HCT116 (cell line): ENCODE results near the gene LINGO3. TPM values are rescaled to one million over a fixed set of nuclear protein-coding genes. Genes with fewer than 3 reads are reported as not detected.

Experiments used
- ATAC-seq: fragments of 200-7000 bp; cut with Tn5 transposase; 2 replicates; pipeline ENCODE4 v1.9.1; 2020; ENCODE audit warnings: mild to moderate bottlenecking, moderate library complexity
- BruUV-seq: library from RNA; stranded (reverse); fragments of 400-500 nt; replicated peaks from 2 replicates; lab custom pipeline; 2021; lab: Mats Ljungman, UMichigan
- CTCF ChIA-PET: fragments of 300-600 bp; sonication (Branson Sonifier 250); formaldehyde crosslinking; loops from one replicate; lab custom pipeline; 2021; ENCODE audit warnings: antibody characterized with exemption; lab: Charles Lee
- POLR2A ChIA-PET: fragments of 300-600, 350-600 bp; sonication (Branson Sonifier 250); formaldehyde crosslinking; loops from one replicate; lab custom pipeline; 2021; ENCODE audit warnings: antibody characterized with exemption; lab: Charles Lee
- RAD21 ChIA-PET, 2 experiments: fragments of 300-600 bp; sonication (Branson Sonifier 250); formaldehyde crosslinking; loops; one replicate each; lab custom pipeline; 2023; ENCODE audit warnings: low total read pairs in 2 of 2; ENCODE audit not compliant: uncharacterized antibody in 2 of 2, unreplicated experiment in 2 of 2, low non-redundant PET in 1 of 2; lab: Charles Lee
- DNase-seq: peaks from one replicate; pipeline ENCODE4 v3.0.0-alpha.2; 2010; ENCODE audit warnings: low read depth, low spot score
- H2AFZ ChIP-seq: fragments of 200-600 bp; shearing (Covaris generic), sonication (generic); 2 replicates; pipeline ENCODE4 v1.6.1; 2017; ENCODE audit warnings: low read depth, mixed run types, mixed read lengths, antibody characterized with exemption, low read length; ENCODE audit not compliant: poor library complexity, severe bottlenecking
- H3K27ac ChIP-seq: 2 replicates; pipeline ENCODE4 v1.5.1; 2012; ENCODE audit warnings: low read depth, low read length
- H3K27me3 ChIP-seq: fragments of 200-600 bp; sonication (generic); 2 replicates; pipeline ENCODE4 v1.6.1; 2016; ENCODE audit warnings: mixed run types, low read length, mixed read lengths; ENCODE audit not compliant: insufficient read depth
- H3K36me3 ChIP-seq, 2 experiments: fragments of 200-500 bp in 1 of 2; fragments of 200-600 bp in 1 of 2; sonication (Bioruptor generic) in 1 of 2; sonication (generic) in 1 of 2; 2 replicates each; pipeline versions ENCODE4 v1.5.1 to v1.6.1; 2014 to 2016; ENCODE audit warnings: low read length in 2 of 2, inconsistent platforms in 1 of 2, mixed read lengths in 1 of 2, mixed run types in 1 of 2; ENCODE audit not compliant: insufficient read depth in 2 of 2, control insufficient read depth in 1 of 2
- H3K4me1 ChIP-seq, 2 experiments: fragments of 200-600 bp in 1 of 2; sonication (generic) in 1 of 2; 2 replicates each; pipeline versions ENCODE4 v1.5.1 to v1.6.1; 2012 to 2017; ENCODE audit warnings: low read length in 2 of 2, inconsistent platforms in 1 of 2, mild to moderate bottlenecking in 1 of 2, mixed read lengths in 1 of 2, mixed run types in 1 of 2, moderate library complexity in 1 of 2; ENCODE audit not compliant: insufficient read depth in 2 of 2, control insufficient read depth in 1 of 2
- H3K4me2 ChIP-seq: fragments of 200-600 bp; sonication (generic); 2 replicates; pipeline ENCODE4 v1.6.1; 2017; ENCODE audit warnings: mixed run types, low read length, mixed read lengths
- H3K4me3 ChIP-seq, 2 experiments: fragments of 200-600 bp in 1 of 2; sonication (generic) in 1 of 2; replicated peaks in 1 of 2; 2 replicates each; pipeline ENCODE4 v1.5.1; 2011 to 2016; ENCODE audit warnings: low read length in 2 of 2, control low read depth in 1 of 2, low read depth in 1 of 2, mild to moderate bottlenecking in 1 of 2, mixed read lengths in 1 of 2, mixed run types in 1 of 2
- H3K79me2 ChIP-seq: fragments of 200-600 bp; sonication (generic); 2 replicates; pipeline ENCODE4 v1.6.1; 2017; ENCODE audit warnings: mild to moderate bottlenecking, mixed run types, low read length, moderate library complexity, mixed read lengths; ENCODE audit not compliant: insufficient read depth
- H3K9ac ChIP-seq: fragments of 200-600 bp; sonication (generic); 2 replicates; pipeline ENCODE4 v1.6.1; 2016; ENCODE audit warnings: low read length, mixed read lengths
- H3K9me2 ChIP-seq: fragments of 200-600 bp; sonication (generic), shearing (Covaris generic); 2 replicates; pipeline ENCODE4 v1.6.1; 2017; ENCODE audit warnings: mixed run types, mild to moderate bottlenecking, moderate library complexity; ENCODE audit not compliant: insufficient read depth
- H3K9me3 ChIP-seq, 2 experiments: fragments of 200-500 bp in 1 of 2; fragments of 200-600 bp in 1 of 2; sonication (Bioruptor generic) in 1 of 2; sonication (generic) in 1 of 2; 2 replicates each; pipeline ENCODE4 v1.6.1; 2014 to 2017; ENCODE audit warnings: low read length in 2 of 2, mixed read lengths in 2 of 2, inconsistent platforms in 1 of 2, low read depth in 1 of 2, mild to moderate bottlenecking in 1 of 2, mixed run types in 1 of 2, moderate library complexity in 1 of 2; ENCODE audit not compliant: control insufficient read depth in 1 of 2, insufficient read depth in 1 of 2
- H4K20me1 ChIP-seq: fragments of 200-600 bp; sonication (generic), shearing (Covaris generic); 2 replicates; pipeline ENCODE4 v1.6.1; 2017; ENCODE audit warnings: mixed run types, mild to moderate bottlenecking, moderate library complexity; ENCODE audit not compliant: insufficient read depth
- CBX3 ChIP-seq: IDR thresholded peaks from 2 replicates; pipeline ENCODE4 v1.6.1; 2012; ENCODE audit warnings: low read depth
- EGR1 ChIP-seq: IDR thresholded peaks from 2 replicates; pipeline ENCODE4 v1.6.1; 2012; ENCODE audit warnings: low read depth
- ELF1 ChIP-seq: IDR thresholded peaks from 2 replicates; pipeline ENCODE4 v1.6.1; 2012; ENCODE audit warnings: low read depth, borderline replicate concordance
- EZH2 ChIP-seq: fragments of 200-600 bp; sonication (generic); IDR thresholded peaks from 2 replicates; pipeline ENCODE4 v1.6.1; 2017; ENCODE audit warnings: antibody characterized with exemption, mixed run types
- EZH2phosphoT487 ChIP-seq: fragments of 200-600 bp; IDR thresholded peaks from 2 replicates; pipeline ENCODE4 v1.6.1; 2018; ENCODE audit warnings: antibody characterized with exemption, borderline replicate concordance
- POLR2A ChIP-seq: IDR thresholded peaks from 2 replicates; pipeline ENCODE4 v1.7.0; 2011; ENCODE audit warnings: borderline replicate concordance; ENCODE audit not compliant: insufficient read depth, insufficient read length; ENCODE audit errors: extremely low read depth
- POLR2AphosphoS5 ChIP-seq: IDR thresholded peaks from 2 replicates; pipeline ENCODE4 v1.6.1; 2011; ENCODE audit warnings: mild to moderate bottlenecking, low read depth, low read length, moderate library complexity
- RAD21 ChIP-seq: IDR thresholded peaks from 2 replicates; pipeline ENCODE4 v1.6.1; 2012; ENCODE audit warnings: low read depth, mild to moderate bottlenecking
- SIN3A ChIP-seq: IDR thresholded peaks from 2 replicates; pipeline ENCODE4 v1.6.1; 2012; ENCODE audit warnings: low read depth
- SRF ChIP-seq: IDR thresholded peaks from 2 replicates; pipeline ENCODE4 v1.6.1; 2012; ENCODE audit warnings: low read depth
- TCF7L2 ChIP-seq: IDR thresholded peaks from 2 replicates; pipeline ENCODE4 v1.7.0; 2011; ENCODE audit warnings: borderline replicate concordance, inconsistent platforms; ENCODE audit not compliant: insufficient read depth, insufficient read length; ENCODE audit errors: extremely low read depth
- YY1 ChIP-seq: IDR thresholded peaks from 2 replicates; pipeline ENCODE4 v1.6.1; 2011; ENCODE audit warnings: low read length, low read depth, moderate library complexity, mild to moderate bottlenecking; ENCODE audit not compliant: insufficient replicate concordance; ENCODE audit errors: extremely low read depth
- ZNF274 ChIP-seq: fragments of 200-500 bp; sonication (Bioruptor generic); IDR thresholded peaks from 2 replicates; pipeline ENCODE4 v1.6.1; 2014; ENCODE audit warnings: mild to moderate bottlenecking, low read depth, low read length, inconsistent platforms
- intact Hi-C: fragments of 100-400 bp; cut with micrococcal nuclease; formaldehyde crosslinking; loops from 2 replicates; pipeline ENCODE4 v1.10.0; 2022
- total RNA-seq: library from RNA; stranded (reverse); gene quantifications from one replicate; pipeline ENCODE4 v1.2.1, GENCODE V29; 2021; ENCODE audit not compliant: unreplicated experiment
- TF ChIP-seq, protein P1 (sequence below): IDR thresholded peaks from 2 replicates; pipeline ENCODE4 v1.6.1; 2012
- TF ChIP-seq, protein P2 (sequence below): IDR thresholded peaks from 2 replicates; pipeline ENCODE4 v1.6.1; 2011; ENCODE audit warnings: mild to moderate bottlenecking, low read length, moderate library complexity; ENCODE audit not compliant: insufficient replicate concordance; ENCODE audit errors: extremely low read depth
- TF ChIP-seq, protein P3 (sequence below): IDR thresholded peaks from 2 replicates; pipeline ENCODE4 v1.6.1; 2012
- TF ChIP-seq, protein P4 (sequence below): IDR thresholded peaks from 2 replicates; pipeline ENCODE4 v1.6.1; 2012; ENCODE audit warnings: low read depth
- TF ChIP-seq, protein P5 (sequence below), 3 experiments: fragments of 200-600 bp in 1 of 3; sonication (generic) in 1 of 3; IDR thresholded peaks in 2 of 3; conservative IDR thresholded peaks in 1 of 3; 2 replicates each; pipeline ENCODE4 v1.5.1; 2012 to 2017; ENCODE audit warnings: low read depth in 2 of 3, low read length in 2 of 3, antibody characterized with exemption in 1 of 3, borderline replicate concordance in 1 of 3, control low read depth in 1 of 3, mild to moderate bottlenecking in 1 of 3, mixed read lengths in 1 of 3, mixed run types in 1 of 3, moderate library complexity in 1 of 3; ENCODE audit not compliant: insufficient read depth in 1 of 3

Gene LINGO3
- total RNA-seq, 1 experiment from 2014 or later: not detected

DNA sequence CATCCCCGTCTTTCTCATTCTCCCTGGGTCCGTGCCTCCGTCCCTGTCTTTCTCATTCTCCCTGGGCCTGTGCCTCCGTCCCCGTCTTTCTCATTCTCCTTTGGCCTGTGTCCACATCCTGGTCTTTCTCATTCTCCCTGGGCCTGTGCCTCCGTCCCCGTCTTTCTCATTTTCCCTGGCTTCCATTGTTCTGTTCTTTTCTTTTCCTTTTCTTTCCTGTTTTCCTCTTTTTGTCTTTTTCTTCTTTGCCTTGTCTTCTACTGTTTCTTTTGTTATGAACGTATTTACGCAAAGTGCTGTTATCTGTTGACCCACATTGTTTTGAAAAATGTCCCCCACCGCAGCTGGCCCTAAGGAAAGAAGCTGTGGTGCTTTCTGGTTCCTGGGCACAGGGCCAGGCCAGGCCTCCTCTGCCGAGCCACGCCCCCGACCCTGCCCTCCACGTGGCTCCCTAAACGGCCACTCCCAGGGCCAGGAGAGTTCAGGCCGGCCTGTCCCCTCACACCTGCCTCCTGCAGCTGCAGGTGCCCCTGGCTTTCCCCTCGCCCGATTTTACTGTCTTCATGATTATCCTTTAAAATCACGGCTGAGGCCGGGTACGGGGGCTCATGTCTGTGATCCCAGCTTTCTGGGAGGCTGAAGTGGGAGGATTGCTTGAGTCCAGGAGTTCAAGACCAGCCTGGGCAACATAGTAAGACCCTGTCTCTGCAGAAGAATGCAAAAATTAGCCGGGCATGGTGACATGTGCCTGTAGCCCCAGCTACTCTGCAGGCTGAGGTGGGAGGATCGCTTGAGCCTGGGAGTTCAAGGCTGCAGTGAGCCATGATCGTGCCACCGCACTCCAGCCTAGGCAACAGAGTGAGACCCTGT is 38.1 kb upstream of the LINGO3 start:
- no peaks in the 10 kb centered on the region for H3K9me3 ChIP-seq
- BruUV-seq: no TSS peak
- H3K4me3 ChIP-seq: no peak overlapping the region
- H3K79me2 ChIP-seq: no peaks in the 10 kb centered on the region
- ChIA-PET POLR2A (no interaction called here), RAD21 (no interaction called here), CTCF (no interaction called here)
- H3K27me3 ChIP-seq: no peaks in the 10 kb centered on the region
- H3K9ac ChIP-seq: no peak overlapping the region
- H3K4me2 ChIP-seq: no peak overlapping the region; the same call in 1 of the 2 replicates
- H3K4me1 ChIP-seq: peaks cover 5 to 8% of the 10 kb centered on the region in 2 experiments; a peak in 3 of 4 replicates
- intact Hi-C loops: no loop called here
- no peaks in the 10 kb centered on the region for H3K36me3 ChIP-seq
- DNase-seq: no peak
- peak; percentile 76 for ATAC-seq
- H3K27ac ChIP-seq: no peak overlapping the region
- no peaks in the 10 kb centered on the region for H3K9me2 ChIP-seq
- no peaks in the 10 kb centered on the region for H4K20me1 ChIP-seq
- H2AFZ ChIP-seq: no peak overlapping the region
- TF ChIP-seq RAD21 (no peak), YY1 (no peak), EZH2phosphoT487 (no peak), POLR2AphosphoS5 (no peak), SRF (no peak), ELF1 (no peak), TCF7L2 (no peak), ZNF274 (no peak), CBX3 (no peak), EZH2 (no peak), SIN3A (no peak), POLR2A (no peak), EGR1 (no peak)
- TF ChIP-seq, protein P1, sequence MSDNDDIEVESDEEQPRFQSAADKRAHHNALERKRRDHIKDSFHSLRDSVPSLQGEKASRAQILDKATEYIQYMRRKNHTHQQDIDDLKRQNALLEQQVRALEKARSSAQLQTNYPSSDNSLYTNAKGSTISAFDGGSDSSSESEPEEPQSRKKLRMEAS: no peak; the same call in 1 of the 2 replicates
- TF ChIP-seq, protein P2, sequence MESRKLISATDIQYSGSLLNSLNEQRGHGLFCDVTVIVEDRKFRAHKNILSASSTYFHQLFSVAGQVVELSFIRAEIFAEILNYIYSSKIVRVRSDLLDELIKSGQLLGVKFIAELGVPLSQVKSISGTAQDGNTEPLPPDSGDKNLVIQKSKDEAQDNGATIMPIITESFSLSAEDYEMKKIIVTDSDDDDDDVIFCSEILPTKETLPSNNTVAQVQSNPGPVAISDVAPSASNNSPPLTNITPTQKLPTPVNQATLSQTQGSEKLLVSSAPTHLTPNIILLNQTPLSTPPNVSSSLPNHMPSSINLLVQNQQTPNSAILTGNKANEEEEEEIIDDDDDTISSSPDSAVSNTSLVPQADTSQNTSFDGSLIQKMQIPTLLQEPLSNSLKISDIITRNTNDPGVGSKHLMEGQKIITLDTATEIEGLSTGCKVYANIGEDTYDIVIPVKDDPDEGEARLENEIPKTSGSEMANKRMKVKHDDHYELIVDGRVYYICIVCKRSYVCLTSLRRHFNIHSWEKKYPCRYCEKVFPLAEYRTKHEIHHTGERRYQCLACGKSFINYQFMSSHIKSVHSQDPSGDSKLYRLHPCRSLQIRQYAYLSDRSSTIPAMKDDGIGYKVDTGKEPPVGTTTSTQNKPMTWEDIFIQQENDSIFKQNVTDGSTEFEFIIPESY: no peak
- TF ChIP-seq, protein P3, sequence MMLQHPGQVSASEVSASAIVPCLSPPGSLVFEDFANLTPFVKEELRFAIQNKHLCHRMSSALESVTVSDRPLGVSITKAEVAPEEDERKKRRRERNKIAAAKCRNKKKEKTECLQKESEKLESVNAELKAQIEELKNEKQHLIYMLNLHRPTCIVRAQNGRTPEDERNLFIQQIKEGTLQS: no peak
- TF ChIP-seq, protein P4, sequence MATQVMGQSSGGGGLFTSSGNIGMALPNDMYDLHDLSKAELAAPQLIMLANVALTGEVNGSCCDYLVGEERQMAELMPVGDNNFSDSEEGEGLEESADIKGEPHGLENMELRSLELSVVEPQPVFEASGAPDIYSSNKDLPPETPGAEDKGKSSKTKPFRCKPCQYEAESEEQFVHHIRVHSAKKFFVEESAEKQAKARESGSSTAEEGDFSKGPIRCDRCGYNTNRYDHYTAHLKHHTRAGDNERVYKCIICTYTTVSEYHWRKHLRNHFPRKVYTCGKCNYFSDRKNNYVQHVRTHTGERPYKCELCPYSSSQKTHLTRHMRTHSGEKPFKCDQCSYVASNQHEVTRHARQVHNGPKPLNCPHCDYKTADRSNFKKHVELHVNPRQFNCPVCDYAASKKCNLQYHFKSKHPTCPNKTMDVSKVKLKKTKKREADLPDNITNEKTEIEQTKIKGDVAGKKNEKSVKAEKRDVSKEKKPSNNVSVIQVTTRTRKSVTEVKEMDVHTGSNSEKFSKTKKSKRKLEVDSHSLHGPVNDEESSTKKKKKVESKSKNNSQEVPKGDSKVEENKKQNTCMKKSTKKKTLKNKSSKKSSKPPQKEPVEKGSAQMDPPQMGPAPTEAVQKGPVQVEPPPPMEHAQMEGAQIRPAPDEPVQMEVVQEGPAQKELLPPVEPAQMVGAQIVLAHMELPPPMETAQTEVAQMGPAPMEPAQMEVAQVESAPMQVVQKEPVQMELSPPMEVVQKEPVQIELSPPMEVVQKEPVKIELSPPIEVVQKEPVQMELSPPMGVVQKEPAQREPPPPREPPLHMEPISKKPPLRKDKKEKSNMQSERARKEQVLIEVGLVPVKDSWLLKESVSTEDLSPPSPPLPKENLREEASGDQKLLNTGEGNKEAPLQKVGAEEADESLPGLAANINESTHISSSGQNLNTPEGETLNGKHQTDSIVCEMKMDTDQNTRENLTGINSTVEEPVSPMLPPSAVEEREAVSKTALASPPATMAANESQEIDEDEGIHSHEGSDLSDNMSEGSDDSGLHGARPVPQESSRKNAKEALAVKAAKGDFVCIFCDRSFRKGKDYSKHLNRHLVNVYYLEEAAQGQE: no peak
- TF ChIP-seq, protein P5, sequence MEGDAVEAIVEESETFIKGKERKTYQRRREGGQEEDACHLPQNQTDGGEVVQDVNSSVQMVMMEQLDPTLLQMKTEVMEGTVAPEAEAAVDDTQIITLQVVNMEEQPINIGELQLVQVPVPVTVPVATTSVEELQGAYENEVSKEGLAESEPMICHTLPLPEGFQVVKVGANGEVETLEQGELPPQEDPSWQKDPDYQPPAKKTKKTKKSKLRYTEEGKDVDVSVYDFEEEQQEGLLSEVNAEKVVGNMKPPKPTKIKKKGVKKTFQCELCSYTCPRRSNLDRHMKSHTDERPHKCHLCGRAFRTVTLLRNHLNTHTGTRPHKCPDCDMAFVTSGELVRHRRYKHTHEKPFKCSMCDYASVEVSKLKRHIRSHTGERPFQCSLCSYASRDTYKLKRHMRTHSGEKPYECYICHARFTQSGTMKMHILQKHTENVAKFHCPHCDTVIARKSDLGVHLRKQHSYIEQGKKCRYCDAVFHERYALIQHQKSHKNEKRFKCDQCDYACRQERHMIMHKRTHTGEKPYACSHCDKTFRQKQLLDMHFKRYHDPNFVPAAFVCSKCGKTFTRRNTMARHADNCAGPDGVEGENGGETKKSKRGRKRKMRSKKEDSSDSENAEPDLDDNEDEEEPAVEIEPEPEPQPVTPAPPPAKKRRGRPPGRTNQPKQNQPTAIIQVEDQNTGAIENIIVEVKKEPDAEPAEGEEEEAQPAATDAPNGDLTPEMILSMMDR (IDR thresholded peaks at IDR 0.05 in 2 of 3, conservative IDR thresholded peaks at IDR 0.05 in 1 of 3; ENCODE audit: borderline replicate concordance in 1 of 3, insufficient read depth in 1 of 3, low read depth in 2 of 3, low read length in 2 of 3): no peak
